Non-pigmented ciliary epithelial cell (primary cell): ENCODE results near the gene MEF2D.
A peak's percentile ranks its signal among the peaks of the same experiment; 100 is the strongest.

ENCODE experiments used
- DNase-seq: peaks from one replicate; pipeline ENCODE4 v3.0.0-alpha.2; 2010; ENCODE audit warnings: low read depth

MEF2D gene

GRCh38 chr1:156425943-156426342, 74.6 kb downstream of the MEF2D start:
- no peak for DNase-seq

DNA sequence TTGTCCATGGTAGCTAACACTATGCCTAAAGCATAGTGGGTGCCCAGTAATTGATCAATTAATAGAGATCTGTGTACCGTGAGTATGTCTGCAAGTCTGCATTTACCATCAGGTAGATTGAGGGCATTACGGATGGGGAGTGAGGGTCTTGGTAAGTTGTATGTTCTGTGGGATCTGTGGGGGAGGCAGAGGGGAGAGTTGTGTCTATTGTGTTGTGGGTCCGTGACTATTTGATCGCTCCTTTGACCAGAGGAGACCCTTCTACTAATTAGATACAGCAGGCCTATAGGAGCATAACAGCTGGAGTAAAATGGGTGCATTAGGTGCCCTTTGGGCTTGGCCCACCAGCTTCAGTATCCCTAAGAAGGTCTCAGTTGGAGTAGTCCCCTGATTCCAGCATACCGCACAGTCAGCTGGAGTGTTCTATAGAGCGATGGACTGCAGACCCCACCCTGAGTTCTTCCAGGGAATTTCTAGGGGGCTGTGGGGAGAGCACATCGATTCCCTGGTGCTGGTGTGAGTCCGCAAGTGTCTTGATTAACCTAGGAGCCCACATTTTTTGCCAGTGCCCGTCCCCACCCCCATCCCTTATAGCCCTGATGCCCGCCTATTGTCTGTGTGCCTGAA, 75.7 kb downstream of the MEF2D start:
- DNase-seq = no peak

- DNase-seq = no peak
Measured at GRCh38 chr1:156423422-156424352, 76.9 kb downstream of the MEF2D start.

DNA sequence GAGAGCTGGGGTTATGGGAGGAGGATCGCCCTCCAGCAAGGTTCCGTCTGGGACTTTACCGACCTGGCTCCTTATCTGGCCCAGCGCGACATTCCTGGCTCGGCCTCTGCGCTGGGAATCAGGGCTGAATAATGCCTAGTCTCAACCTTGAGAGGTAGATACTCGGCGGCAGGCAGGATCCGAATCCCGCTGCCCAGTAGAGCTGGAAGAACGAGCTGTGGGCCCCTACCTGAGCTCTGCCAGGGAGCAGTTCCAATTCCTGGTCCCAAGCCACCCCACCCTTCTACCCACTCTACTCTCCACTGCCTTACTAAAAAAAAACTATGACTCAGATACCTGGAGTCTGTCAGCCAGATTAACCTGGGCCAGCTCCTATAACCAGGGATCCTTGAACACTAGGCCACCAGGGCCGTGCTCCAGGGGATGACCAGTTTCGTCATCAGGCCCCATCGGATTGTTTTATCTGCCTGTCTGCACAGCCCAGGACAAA, 77.9 kb downstream of the MEF2D start:
- no peak for DNase-seq

GRCh38 chr1:156421939-156422601, 78.5 kb downstream of the MEF2D start:
- DNase-seq = no peak

DNA sequence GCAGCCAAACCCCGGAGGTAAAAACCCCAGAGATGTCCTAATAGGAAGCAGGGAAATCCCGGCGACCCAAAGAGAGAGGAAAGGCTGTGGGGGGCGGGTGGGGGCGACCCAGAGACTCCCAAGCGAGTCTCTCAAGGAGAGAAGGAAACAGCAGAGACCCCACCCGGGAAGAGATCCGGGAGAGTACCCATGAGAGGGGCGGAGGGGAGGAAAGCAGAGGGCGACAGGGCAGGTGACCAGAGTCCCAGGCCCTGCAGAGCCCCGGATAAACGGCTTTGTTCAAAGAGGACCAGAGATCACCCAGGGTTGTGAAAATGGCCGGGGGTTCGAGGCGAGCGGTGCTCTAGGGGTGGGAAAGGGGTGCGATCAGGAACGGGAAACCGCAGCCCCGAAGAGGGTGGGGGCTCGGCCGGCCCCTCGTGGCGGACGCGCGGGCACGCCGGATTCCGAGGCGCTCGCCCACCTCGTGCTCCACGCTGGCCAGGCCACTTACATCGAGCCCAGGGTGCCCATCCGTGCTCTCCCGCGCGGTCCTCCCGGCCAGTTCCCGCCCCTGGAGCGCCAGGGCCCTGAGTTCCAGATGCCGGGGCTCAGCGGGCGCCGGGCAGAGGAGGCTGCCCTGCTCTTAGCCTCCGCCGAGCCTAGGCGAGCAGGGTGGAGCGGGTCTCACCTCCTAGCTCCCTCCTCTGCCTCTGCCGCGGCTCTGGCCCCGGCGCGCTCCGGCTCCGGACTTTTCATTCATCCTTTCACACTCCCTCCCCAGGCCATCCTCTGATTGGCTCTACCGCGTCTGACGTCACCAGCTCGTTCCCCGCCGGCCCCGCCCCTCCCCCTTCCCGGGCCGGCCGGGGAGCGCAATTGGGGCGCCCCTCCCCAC, 79.3 kb downstream of the MEF2D start:
- DNase-seq = peak; percentile 3

- no peak for DNase-seq
Measured at GRCh38 chr1:156420205-156421061, 80.1 kb downstream of the MEF2D start.

DNA sequence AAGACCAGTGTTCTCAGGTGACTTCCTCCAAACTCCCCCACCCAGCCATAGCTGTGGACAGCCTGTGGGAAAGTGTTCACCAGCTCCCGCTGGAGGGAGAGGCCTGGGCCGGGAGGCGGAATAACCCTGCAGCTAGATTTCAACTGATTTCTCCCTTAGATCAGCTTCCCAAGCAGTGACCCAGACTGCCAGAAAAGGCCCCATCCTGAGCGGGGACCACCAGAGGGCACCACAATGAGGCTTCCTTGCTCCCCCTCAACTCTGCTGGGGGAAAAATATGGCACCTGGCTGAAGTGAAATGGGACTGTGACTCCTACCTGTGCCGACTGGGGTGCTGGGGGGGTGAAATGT, 80.7 kb downstream of the MEF2D start:
- DNase-seq = no peak

DNA sequence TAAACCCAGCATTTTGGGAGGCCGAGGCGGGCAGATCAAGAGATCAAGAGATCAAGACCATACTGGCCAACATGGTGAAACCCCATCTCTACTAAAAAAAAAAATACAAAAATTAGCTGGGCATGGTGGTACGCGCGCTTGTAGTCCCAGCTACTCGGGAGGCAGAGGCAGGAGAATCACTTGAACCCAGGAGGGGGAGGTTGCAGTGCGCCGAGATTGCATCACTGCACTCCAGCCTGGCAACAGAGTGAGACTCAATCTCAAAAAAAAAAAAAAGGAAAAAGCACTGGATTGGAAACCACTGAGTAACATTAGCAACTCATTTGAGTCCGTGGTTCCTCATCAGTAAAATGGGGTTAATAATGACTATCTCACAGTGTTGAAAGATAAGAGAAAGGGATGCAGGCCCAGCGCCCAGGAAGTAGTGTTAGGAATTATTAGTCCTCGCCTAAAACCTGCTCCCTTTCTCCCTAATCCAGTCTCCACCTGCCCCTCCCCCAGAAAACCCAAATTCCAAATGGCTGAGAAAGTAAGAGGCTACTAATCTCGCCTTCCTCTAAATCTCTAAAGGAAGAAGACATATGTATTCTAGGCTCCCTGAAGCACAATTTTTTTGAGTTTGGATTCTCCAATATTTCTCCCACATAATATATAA, 82.0 kb downstream of the MEF2D start:
- no peak for DNase-seq

DNA sequence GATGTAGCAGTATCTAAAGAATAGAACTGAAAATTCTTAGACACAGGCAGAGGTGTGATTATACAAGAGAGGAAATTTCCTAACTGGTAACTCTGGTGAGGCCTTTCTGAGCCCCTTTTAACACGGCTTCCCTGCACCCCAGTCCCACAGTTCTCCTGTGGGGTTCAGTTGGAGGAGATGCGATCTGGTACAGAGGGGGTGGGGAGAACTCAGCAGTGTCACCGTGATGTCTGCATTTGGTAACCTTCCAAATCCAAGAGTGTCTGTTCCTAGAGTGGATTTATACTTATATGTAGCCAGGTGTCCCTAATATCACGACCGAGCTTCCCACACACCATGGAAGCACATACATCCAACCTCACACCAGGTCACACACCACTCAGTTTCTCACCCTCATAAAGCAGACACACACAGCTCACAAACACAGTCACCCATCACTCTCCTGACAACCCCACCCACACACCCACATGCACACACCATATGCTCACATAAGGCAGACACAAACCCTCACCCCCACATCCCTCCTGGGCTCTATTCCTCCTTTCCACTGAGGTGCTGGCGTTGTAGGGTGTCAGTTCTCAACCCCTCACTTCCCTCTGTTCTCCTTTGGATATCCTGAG, 83.1 kb downstream of the MEF2D start:
- no peak for DNase-seq

- DNase-seq = no peak
Measured at GRCh38 chr1:156416993-156417392, 83.6 kb downstream of the MEF2D start.

GRCh38 chr1:156414461-156415064, 86.0 kb downstream of the MEF2D start:
- no peak for DNase-seq
